VCaP (cell line): Measurements from ENCODE around the gene F5.

ENCODE experiments used
- H3K27ac ChIP-seq: fragments of 450-650 bp; 2 replicates; pipeline ENCODE4 v1.5.1; 2017
- CTCF ChIP-seq: fragments of 450-650 bp; conservative IDR thresholded peaks from 2 replicates; pipeline ENCODE4 v1.5.1; 2017; ENCODE audit warnings: mild to moderate bottlenecking, moderate library complexity

Gene F5

DNA sequence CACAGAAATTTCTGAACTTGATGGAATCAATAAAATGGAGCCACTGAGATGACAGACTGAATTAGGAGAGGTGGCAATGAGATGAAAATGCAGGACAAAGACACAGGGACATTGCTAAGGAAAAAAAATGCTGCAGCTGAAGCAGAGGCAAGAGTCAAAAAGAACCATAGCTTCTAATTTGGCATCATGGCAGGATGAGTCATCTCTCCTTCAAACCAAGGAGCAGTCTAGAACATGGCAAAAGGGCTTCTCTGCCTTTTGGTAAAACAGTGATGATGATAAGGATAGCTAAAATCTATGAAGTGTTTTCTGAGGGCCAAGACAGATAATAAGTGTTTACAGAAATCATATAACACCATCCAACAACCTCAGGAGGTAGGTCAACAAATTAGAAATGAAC lies 117.3 kb downstream of the F5 start:
- H3K27ac ChIP-seq: peak overlapping the region; percentile 58
- TF ChIP-seq CTCF: no peak

DNA sequence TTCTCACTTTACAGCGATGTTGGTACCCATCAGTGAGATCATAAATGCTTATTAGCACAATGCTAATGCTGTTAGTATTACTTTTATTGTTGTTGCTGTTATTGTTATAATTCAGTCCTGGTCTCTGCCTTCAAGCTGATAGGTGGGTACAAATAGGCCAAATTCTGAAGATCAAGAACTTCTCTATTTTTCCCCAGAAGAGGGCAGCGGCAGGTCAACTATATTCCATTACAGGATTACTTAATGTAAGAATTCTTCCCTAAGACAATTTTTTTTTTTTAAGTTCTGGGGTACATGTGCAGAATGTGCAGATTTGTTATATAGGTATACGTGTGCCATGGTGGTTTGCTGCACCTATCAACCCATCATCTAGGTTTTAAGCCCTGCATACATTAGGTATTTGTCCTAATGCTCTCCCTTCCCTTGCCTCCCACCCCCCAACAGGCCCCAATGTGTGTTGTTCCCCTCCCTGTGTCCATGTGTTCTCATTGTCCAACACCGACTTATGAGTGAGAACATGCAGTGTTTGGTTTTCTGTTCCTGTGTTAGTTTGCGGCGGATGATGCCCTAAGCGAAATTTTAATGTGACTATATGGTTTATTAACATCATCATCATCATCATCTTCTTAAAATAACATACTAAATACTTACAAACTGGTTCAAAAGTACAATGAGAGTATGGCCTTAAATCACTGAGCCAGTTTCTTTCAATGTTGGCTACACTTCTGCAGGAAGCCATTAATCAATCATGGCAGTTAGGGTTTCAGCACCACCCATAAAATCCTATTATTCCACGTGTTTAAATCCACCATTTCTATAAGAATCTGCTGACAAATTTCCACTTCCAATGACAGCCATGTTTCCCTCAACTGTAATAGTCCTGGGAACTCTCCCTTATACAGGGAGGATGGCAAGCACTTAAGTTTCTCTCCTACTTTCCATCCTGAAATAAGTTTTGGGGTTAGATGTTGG lies 119.7 kb downstream of the F5 start:
- peak overlapping the region; percentile 58; the same call in 1 of the 2 replicates for H3K27ac ChIP-seq
- TF ChIP-seq CTCF: peak; percentile 69

DNA sequence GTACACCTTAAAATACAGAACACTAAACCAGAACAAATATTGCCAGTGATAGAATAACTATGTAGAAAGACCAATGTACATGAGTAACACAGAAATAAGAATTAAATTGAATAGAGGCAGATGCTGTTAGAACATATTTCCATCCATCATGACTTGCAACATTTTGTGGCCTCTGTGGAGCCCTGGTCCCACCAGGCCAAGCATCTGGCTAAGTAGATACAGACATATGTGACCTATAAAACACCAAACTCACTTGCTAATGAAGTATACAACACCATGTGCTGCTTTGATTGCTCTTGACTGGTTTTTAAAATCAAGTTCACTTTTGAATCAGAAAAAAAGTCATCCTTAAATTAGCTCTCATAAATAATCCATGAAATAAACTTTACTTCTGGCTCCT lies 121.0 kb downstream of the F5 start:
- TF ChIP-seq CTCF: no peak

More for the DNA sequence above, 121.0 kb downstream of the F5 start:
- H3K27ac ChIP-seq: no peak overlapping the region
